Breast epithelium (tissue), 4 donors: ENCODE results near the gene LONP2. TPM values are rescaled to one million over a fixed set of nuclear protein-coding genes. Genes with fewer than 3 reads are reported as not detected.
"Not testable (repeated sequence)": the region's sequence is repeated elsewhere in the genome, so short reads cannot be mapped to it uniquely, and the experiment has no call there.

Experiments
- DNase-seq, 2 donors: peaks; one replicate each; pipeline ENCODE4 v3.0.0-alpha.2; 2019; ENCODE audit warnings: low spot score in 2 of 2
- H3K27ac ChIP-seq, 2 donors: fragments of 200-600 bp; sonication (generic) in 1 of 2; one replicate each; pipeline ENCODE4 v1.5.1; 2016 to 2019; ENCODE audit warnings: mild to moderate bottlenecking in 1 of 2
- H3K27me3 ChIP-seq, 2 donors: fragments of 200-600 bp; sonication (generic) in 1 of 2; one replicate each; pipeline versions ENCODE4 v1.5.1 to v1.6.0; 2017 to 2019; ENCODE audit warnings: control low read depth in 1 of 2, mild to moderate bottlenecking in 1 of 2
- H3K36me3 ChIP-seq: fragments of 200-600 bp; one replicate; pipeline ENCODE4 v1.5.1; 2019
- H3K4me1 ChIP-seq, 2 donors: fragments of 200-600 bp; sonication (generic); one replicate each; pipeline ENCODE4 v1.5.1; 2016 to 2019; ENCODE audit warnings: control low read depth in 1 of 2
- H3K4me3 ChIP-seq, 3 donors: fragments of 200-600 bp; sonication (generic); 1 replicate in 2 of 3; 2 replicates in 1 of 3; pipeline ENCODE4 v1.5.1; 2016 to 2019; ENCODE audit warnings: mild to moderate bottlenecking in 3 of 3, moderate library complexity in 2 of 3
- H3K9me3 ChIP-seq, 2 donors: fragments of 200-600 bp; sonication (generic) in 1 of 2; one replicate each; pipeline ENCODE4 v1.5.1; 2016 to 2019; ENCODE audit warnings: control low read depth in 1 of 2
- CTCF ChIP-seq, 3 donors: fragments of 450-650 bp; IDR thresholded peaks; one replicate each; pipeline ENCODE4 v1.5.1; 2016 to 2017; ENCODE audit warnings: antibody characterized with exemption in 3 of 3, mild to moderate bottlenecking in 3 of 3, moderate library complexity in 3 of 3
- POLR2A ChIP-seq: fragments of 450-650 bp; IDR thresholded peaks from one replicate; pipeline ENCODE4 v1.6.1; 2016; ENCODE audit warnings: antibody characterized with exemption, mild to moderate bottlenecking, moderate library complexity
- POLR2AphosphoS5 ChIP-seq, 3 donors: sonication (generic); formaldehyde crosslinking; IDR thresholded peaks; one replicate each; pipeline ENCODE4 v1.6.1; 2017; ENCODE audit warnings: antibody characterized with exemption in 3 of 3
- intact Hi-C: fragments of 100-400 bp; cut with DNase I; formaldehyde crosslinking; loops from one replicate; pipeline ENCODE4 v1.15.1; 2023; ENCODE audit warnings: low total_unique reads
- total RNA-seq, 3 donors: library from RNA; depleted of rRNA; stranded (reverse); fragments of >200 nt; gene quantifications; one replicate each; pipeline ENCODE4 v1.1.0, GENCODE V29; 2016

LONP2 gene
- total RNA-seq, 3 donors from 2014 or later: 66.6 to 106 (median 98.9) TPM

- no peak for TF ChIP-seq CTCF (IDR thresholded peaks at IDR 0.05)
- Histone ChIP-seq H3K9me3 (no peaks in the 10 kb centered on the region), H3K36me3 (no peaks in the 10 kb centered on the region), H3K4me1 (peaks cover 5 to 32% of the 10 kb centered on the region in 2 donors), H3K4me3 (no peak overlapping the region), H3K27me3 (no peaks in the 10 kb centered on the region), H3K27ac (no peak overlapping the region)
- no peak for DNase-seq
- intact Hi-C loops: no loop called here
Observed at GRCh38 chr16:48370229-48370628, 126.1 kb downstream of the LONP2 start.

GRCh38 chr16:48370668-48371392, 126.7 kb downstream of the LONP2 start:
- H3K27ac ChIP-seq, H3K4me3 ChIP-seq, intact Hi-C loops, H3K36me3 ChIP-seq, H3K9me3 ChIP-seq, DNase-seq, H3K27me3 ChIP-seq: not testable (repeated sequence)
- peaks cover 5 to 29% of the 10 kb centered on the region in 2 donors for H3K4me1 ChIP-seq

GRCh38 chr16:48371393-48371780, 127.3 kb downstream of the LONP2 start:
- H3K4me1 ChIP-seq: peaks cover 5 to 28% of the 10 kb centered on the region in 2 donors
- intact Hi-C loops: no loop called here
- H3K9me3 ChIP-seq: no peaks in the 10 kb centered on the region
- H3K36me3 ChIP-seq: no peaks in the 10 kb centered on the region
- no peak overlapping the region for H3K4me3 ChIP-seq
- no peak for DNase-seq
- H3K27me3 ChIP-seq: no peaks in the 10 kb centered on the region
- no peak for TF ChIP-seq POLR2AphosphoS5 (IDR thresholded peaks at IDR 0.05)
- TF ChIP-seq POLR2A: no peak
- TF ChIP-seq CTCF (IDR thresholded peaks at IDR 0.05): no peak
- H3K27ac ChIP-seq: no peak overlapping the region

- Histone ChIP-seq H3K27me3 (no peaks in the 10 kb centered on the region), H3K36me3 (no peaks in the 10 kb centered on the region), H3K9me3 (no peaks in the 10 kb centered on the region), H3K4me3 (no peak overlapping the region), H3K4me1 (peaks cover 0 to 22% of the 10 kb centered on the region in 2 donors), H3K27ac (no peak overlapping the region)
- intact Hi-C loops: no loop called here
- TF ChIP-seq POLR2AphosphoS5 (IDR thresholded peaks at IDR 0.05): no peak
- no peak for TF ChIP-seq CTCF (IDR thresholded peaks at IDR 0.05)
- no peak for TF ChIP-seq POLR2A
- no peak for DNase-seq
Observed at GRCh38 chr16:48372744-48373143, 128.6 kb downstream of the LONP2 start.

GRCh38 chr16:48373258-48374029, 129.3 kb downstream of the LONP2 start:
- intact Hi-C loops: no loop called here
- Histone ChIP-seq H3K4me1 (peaks cover 0 to 22% of the 10 kb centered on the region in 2 donors), H3K27ac (no peak overlapping the region), H3K36me3 (no peaks in the 10 kb centered on the region), H3K4me3 (no peak overlapping the region), H3K9me3 (no peaks in the 10 kb centered on the region), H3K27me3 (no peaks in the 10 kb centered on the region)
- no peak for TF ChIP-seq CTCF (IDR thresholded peaks at IDR 0.05)
- TF ChIP-seq POLR2A: no peak
- TF ChIP-seq POLR2AphosphoS5 (IDR thresholded peaks at IDR 0.05): no peak
- DNase-seq: no peak
